HG03439 (cell line): ENCODE measurements around the gene TRIM47.

Experiments used
- ATAC-seq: cut with Tn5 transposase; IDR thresholded peaks from one replicate; pipeline ENCODE4 v1.9.1; 2021; ENCODE audit warnings: mild to moderate bottlenecking, moderate library complexity; ENCODE audit not compliant: unreplicated experiment

Gene TRIM47

DNA sequence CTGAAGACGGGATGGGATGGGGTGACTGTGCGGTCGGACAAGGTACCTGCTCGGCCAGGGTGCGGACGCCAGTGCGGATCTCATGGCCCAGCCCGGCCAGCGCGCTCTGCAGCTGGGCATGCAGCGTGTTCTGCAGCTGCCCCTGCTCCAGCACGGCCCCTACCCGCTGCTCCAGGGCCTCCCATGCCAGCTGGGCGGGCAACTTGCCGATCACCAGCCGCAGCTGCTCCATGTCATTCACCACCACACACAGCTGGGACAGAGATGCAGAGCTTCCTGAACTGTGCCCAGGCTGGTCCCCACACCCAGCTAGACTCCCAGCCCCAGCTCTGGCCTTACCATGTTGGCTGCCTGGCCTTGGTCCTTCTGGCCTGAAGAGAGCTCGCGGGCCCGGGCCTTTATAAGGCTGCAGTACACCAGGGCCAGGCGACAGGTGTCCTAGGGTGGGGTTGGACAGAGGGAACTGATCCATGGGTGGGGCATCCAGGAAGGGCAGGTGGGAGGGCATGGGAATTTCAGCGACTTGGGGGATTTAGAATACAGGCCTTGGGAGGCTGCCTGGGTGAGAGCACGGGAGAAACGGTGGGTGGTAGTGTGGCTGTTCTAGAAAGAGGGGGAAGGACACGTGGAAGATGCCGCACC is 44.0 kb downstream of the TRIM47 start:
- ATAC-seq = no peak

DNA sequence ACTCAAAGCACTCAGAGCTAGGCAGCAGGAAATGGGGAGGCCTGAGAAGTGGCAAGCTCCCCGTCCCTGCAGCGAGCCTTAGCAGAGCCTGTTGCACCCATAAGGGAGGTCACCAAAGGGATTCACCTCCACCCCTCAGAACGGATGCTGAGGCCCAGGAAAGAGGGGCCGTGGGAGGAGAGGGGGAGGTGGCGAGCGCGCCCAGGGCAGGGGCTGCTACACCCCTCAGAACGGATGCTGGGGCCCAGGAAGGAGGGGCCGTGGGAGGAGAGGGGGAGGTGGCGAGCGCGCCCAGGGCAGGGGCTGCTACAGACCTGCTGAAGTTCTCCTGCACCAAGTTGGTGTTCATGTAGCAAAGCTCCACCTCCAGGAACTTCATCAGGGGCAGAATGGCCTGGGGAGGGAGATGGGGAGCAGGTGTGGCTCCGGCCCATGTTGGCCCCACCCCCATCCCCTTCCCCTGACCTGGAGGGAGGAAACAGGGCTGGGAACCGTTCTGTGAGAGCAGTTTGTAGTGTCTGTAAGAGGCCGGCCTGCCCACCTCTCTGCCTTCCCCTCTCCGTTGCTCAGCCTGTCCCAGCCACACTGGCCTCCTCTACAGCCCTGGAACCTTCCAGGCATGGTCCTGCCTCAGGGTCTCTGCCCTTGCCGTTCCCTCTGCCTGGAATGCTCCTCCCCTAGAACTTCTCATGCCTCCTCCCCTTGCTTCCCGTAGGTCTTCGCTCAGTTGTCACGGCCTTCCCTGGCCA is 45.6 kb downstream of the TRIM47 start:
- no peak for ATAC-seq

DNA sequence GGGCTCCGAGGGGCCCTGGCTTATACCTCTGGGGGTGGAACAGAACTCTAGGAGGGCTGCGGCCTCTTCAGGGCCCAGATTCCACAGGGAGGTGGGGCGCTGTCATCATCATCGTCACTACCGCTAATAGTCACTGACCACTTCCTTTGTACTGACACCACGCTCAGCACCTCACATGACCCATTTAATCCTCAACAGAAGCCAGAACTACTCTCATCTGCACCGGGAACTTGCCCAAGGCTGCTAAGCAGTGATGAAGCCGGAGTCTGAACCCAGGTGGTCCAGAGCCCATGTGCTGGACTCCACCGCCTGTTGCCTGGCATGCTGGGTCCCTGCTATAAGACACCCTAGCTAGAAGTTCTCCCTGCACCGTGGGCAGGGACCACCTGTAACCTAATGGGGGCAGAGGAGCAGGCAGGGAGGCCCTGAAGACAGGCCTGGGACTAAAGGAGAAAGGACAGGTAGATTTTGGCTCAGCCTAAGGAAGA is 46.2 kb downstream of the TRIM47 start:
- no peak for ATAC-seq

DNA sequence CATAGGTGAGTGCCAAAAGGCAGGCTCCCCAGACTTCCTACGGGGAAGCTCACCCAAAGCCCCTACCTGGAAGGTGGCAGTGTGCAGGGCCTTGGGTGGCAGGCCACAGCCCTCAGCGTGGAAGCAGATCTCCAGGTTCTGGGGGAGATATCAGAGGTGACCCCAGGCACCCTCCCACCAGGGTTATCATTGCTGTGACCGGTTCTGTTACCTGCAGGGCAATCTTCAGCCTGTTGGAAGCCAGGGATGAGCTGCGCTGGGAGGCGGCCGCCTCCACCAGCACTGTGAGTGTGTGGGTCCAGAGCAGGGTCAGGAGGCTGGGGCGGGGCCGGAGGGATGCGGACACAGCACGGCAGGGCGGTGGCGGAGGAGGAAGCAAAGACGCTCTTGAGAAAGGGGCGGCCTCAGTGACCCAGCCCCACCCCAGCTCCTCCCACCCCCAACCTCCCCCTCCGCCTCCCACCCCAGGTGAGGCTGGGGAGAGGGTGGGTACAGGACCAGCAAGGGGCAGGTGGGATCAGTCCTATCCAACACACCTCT is 47.3 kb downstream of the TRIM47 start:
- no peak for ATAC-seq

DNA sequence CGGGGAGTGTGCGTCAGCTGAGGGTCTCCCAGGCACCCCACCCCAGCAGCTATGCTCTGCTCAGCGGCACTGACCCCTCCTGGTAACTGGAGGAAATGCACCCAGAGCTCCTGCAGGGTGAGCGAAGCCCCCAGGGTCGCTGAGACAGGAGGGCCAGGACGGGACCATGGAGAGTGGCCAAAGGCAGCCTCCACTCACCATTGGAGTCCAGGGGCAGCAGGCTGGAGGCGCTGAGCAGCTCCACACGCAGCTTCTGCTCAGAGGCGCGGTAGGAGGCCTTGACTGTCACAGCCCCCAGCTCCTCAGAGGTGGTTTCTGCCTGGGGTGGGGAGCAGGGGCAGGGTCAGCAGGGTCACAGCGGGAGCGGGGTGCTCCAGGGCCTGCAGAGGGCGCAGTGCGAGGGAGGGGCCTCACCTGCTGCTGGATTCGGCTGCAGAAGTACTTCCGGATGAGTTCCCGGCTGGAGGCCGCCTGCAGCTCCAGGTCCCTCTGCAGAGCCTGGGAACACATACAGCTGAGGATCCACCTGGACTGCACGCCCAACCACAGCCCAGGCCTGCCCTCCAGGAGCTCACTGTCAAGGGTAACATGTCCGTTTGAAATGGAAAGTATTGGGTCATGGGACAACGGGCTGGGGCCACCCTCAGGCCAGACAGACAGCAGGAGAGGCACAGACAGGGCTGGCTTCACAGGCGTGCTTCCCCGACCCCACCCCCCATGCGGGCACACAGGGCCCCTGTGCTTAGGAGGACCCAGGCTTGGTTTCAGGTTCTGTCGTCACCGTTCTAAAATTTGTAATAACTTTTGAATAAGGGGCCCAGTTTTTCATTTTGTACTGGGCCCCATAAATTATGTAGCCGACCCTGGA is 48.0 kb downstream of the TRIM47 start:
- no peak for ATAC-seq

DNA sequence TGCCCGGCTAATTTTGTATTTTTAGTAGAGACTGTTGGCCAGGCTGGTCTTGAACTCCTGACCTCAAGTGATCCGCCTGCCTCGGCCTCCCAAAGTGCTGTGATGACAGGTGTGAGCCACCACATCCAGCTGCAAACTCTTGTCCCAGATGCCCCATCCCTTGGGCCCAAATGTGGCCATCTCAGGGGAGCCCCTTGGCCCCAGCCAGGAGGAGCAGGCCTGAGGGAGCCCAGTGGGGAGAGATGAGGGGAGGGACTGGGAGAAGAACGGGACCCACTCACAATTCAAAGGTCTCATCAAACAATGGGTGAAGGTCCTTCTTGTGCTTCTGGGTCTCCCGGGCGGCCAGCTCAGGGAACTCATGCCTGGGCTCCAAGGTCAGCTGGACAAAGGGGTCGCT is 48.6 kb downstream of the TRIM47 start:
- no peak for ATAC-seq

DNA sequence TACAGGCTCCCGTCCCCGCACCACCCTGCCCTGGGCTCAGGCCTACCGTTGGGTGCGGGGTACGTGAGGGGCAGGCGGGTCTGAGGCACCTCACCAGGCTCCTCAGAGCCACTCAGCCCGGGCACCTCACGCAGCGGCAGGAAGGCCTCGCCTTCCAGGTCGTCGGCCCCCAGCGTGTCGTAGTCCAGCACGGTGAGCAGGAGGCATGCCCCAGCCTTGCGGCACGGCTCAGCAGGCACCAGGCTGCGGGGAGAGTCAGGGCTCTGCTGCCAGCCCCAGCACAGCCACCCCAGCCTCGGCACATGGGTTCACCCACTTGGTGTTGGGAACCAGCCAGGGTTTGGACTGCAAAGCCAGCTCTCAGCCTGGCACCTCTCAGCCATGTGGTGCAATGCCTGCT is 49.6 kb downstream of the TRIM47 start:
- no peak for ATAC-seq

DNA sequence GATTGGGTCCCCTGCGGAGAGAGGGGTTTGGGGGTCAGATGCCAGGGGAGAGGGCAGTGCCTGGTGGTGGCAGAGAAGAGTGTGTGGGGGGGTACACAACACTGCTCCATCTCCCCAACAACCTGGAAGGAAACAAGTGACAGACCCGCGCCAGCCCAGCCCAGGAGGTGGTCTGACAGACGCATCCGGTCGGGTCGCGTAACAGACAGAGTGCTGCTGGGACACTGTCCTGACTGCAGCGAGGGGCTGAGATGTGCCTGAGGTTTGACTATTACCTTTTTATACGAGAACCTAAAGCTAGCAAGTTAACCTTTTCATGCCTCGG is 50.3 kb downstream of the TRIM47 start:
- no peak for ATAC-seq

DNA sequence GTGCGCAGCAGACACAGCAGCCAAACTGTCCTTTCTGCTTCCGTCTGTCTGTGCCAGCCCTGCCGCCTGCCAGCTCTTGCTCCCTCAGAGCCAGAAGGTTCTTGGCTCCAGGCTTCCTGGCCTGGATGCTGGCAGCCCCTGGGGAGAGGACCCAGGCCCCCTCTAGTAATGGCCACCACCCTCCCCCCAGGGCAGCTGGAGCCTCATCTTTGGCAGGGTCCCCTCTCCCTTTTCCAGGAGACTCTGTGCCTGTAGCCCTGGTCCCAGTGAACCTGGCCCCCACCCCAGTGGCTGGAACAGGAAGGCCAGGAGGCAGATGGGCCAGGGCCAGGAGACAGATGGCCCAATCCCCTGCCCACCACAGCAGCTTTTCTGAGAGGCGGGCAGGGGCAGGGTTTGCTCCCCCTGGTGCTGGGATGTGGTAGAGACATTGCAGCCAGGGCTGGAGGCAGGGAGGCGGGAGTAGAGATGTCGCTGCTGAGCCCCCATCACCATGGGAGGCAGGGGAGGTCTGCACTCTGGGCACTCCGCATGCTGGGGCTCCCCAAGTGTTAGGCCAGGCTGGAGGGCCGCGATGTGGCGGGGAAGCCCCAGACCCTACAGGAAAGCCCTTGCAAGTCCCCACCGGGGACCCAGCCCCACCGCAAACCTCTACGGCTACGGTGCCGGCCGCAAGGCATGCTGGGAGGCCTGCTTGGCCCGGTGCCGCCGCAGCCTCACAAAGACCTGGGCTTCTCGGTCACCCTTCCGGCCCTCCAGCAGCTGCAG is 50.9 kb downstream of the TRIM47 start:
- no peak for ATAC-seq

DNA sequence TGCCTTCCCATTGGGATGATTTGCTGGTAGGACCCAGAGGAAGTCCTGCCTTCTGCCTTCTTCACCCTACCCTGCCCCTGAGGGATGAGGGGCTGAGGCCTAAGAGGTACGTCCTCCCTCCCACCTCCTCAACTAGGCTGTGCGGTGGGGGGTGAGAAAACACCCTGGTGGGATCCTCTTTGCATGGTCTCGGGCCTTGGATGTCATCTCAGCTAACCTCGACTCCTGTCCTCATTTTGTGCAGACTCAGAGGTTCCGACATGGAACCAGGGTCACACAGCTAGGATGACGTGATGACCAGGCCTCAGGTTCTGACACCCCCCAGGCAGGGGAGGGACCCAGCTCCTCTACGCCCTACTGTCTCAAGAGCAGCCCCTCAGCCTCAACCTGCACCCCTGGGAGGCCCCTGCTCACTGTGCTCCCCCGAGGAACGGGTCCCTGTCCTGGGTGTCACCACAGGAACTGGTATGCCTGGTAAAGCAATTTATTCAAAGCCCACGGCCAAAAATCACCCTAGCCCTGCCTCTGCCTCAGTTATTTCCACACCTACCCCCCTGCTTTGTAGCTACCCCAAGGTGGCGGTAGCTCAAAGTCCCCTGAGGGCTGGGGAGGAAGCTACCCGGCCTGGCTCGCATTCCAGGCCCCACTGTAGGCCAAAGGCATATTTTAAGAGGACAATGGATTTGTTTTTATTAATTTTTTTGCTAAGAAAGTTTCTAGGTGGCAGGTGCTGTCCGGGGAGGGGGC is 51.6 kb downstream of the TRIM47 start:
- no peak for ATAC-seq

DNA sequence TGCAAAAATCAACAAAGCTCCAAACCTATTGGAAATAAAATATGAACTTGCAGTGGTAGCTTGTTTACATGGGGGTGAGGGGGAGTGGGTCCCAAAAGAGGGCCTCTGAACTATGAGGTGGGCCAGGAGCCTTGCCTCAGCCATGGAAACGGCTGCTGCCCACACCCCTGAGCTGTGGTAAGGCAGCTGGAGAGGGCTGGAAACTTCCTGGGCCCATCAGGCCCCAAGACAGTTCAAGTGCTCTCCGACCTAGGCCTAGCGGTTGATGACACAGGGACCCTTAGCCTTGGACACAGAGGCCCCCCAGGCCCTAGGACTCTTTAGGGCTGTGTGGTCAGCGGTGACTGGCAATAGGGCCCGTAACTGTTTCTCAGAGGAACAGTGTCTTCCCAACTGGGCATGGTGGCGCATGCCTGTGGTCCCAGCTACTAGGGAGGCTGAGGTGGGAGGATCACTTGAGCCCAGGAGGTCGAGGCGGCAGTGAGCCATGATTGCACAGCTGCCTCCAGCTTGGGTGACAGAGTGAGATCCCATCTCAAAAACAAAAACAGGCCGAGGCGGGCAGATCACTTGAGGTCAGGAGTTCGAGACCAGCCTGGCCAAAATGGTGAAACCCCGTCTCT is 52.5 kb downstream of the TRIM47 start:
- ATAC-seq = no peak

DNA sequence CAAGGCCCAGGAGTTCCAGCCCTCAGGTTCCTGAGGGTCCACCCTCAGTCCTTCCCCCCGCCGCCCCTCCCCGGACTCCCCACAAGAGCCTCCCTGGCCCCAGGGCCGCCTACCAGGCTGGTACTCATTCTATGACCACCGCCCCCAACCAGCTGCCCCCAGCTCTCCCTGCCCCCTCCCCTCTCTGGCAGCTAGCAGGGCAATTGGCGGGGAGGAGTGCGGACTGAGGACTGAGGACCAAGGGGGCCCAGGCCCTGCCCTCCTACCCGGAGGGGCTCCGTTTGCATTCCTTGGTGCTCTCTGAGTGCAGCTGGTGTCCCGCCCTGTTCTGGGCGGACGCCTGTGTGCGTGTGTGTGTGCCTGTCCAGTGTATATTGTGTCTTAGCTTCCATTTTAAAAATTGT is 53.2 kb downstream of the TRIM47 start:
- ATAC-seq = no peak

DNA sequence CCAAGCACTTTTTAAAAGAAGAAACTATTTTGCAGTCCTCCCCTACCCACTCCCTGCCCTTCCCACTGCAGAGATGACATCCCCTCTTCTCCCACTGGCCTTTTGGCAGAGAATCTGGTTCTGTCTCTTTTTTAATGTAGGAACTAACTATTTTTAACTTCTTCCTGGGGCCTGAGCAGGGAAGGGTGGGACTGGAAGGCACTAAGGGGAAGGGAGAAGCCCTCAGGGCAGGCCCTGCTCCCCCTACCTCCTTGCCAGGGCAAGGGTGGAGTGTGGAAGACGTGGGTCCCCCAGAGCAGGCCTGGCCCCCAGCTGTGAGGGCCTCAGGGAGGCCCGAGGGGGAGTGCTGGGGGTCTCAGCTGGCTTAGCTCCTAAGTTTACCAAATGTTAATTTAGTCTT is 53.7 kb downstream of the TRIM47 start:
- ATAC-seq = no peak
